GM18870 (cell line): Measurements from ENCODE around the gene GAGE12D.
"Not testable (repeated sequence)": the region's sequence is repeated elsewhere in the genome, so short reads cannot be mapped to it uniquely, and the experiment has no call there.

Experiments used
- ATAC-seq: cut with Tn5 transposase; IDR thresholded peaks from one replicate; pipeline ENCODE4 v1.9.1; 2021; ENCODE audit warnings: moderate library complexity; ENCODE audit not compliant: unreplicated experiment

Gene GAGE12D

GRCh38 chrX:49541433-49541832 is at the start of gene GAGE12D:
GAGE12D (plus strand) TSS chrX:49541733; CDS start chrX:49542888, 1,155 bp downstream.
- not testable (repeated sequence) for ATAC-seq

- ATAC-seq: not testable (repeated sequence)
Measured at GRCh38 chrX:49531877-49532276, 9.7 kb upstream of the GAGE12D start, which contains the start of gene GAGE12C. GAGE12C (plus strand) TSS chrX:49532177; CDS start chrX:49533332, 1,155 bp downstream.

- not testable (repeated sequence) for ATAC-seq
Measured at GRCh38 chrX:49550989-49551388, 9.5 kb downstream of the GAGE12D start, which contains the start of gene GAGE12E. GAGE12E (plus strand) TSS chrX:49551289; CDS start chrX:49552444, 1,155 bp downstream.

GRCh38 chrX:49560542-49560941 is 19.0 kb downstream of the GAGE12D start, which contains the start of gene GAGE12F:
GAGE12F (plus strand) TSS chrX:49560842; CDS start chrX:49561997, 1,155 bp downstream.
- not testable (repeated sequence) for ATAC-seq

- not testable (repeated sequence) for ATAC-seq
Measured at GRCh38 chrX:49568728-49569127, 27.2 kb downstream of the GAGE12D start.

GRCh38 chrX:49569152-49569551 is 27.6 kb downstream of the GAGE12D start:
- not testable (repeated sequence) for ATAC-seq

- ATAC-seq: not testable (repeated sequence)
Measured at GRCh38 chrX:49570100-49570499, 28.6 kb downstream of the GAGE12D start, which contains the start of gene GAGE12G. GAGE12G (plus strand) TSS chrX:49570400; CDS start chrX:49571555, 1,155 bp downstream.

- not testable (repeated sequence) for ATAC-seq
Measured at GRCh38 chrX:49579649-49580048, 38.1 kb downstream of the GAGE12D start, which contains the start of gene GAGE12H. GAGE12H (plus strand) TSS chrX:49579949; CDS start chrX:49581104, 1,155 bp downstream.

GRCh38 chrX:49589196-49589595 is 47.7 kb downstream of the GAGE12D start, which contains the start of gene GAGE2A:
GAGE2A (plus strand) TSS chrX:49589496; CDS start chrX:49590651, 1,155 bp downstream.
- not testable (repeated sequence) for ATAC-seq

- ATAC-seq: not testable (repeated sequence)
Measured at GRCh38 chrX:49589769-49590478, 48.4 kb downstream of the GAGE12D start.

- ATAC-seq: not testable (repeated sequence)
Measured at GRCh38 chrX:49590488-49590887, 49.0 kb downstream of the GAGE12D start.
